NCI-H510A (cell line): ENCODE data around the gene EDNRA.

Source experiments
- DNase-seq: peaks from one replicate; lab custom pipeline; 2025; lab: John Stamatoyannopoulos, UW

Gene EDNRA

GRCh38 chr4:147498031-147498660 lies 17.2 kb downstream of the EDNRA start:
- DNase-seq: no peak

GRCh38 chr4:147508346-147508745 lies 27.4 kb downstream of the EDNRA start:
- DNase-seq: no peak

GRCh38 chr4:147509386-147509785 lies 28.5 kb downstream of the EDNRA start:
- no peak for DNase-seq

GRCh38 chr4:147510962-147511668 lies 30.2 kb downstream of the EDNRA start:
- DNase-seq: no peak

GRCh38 chr4:147513091-147513490 lies 32.2 kb downstream of the EDNRA start:
- no peak for DNase-seq

GRCh38 chr4:147513952-147514351 lies 33.1 kb downstream of the EDNRA start:
- no peak for DNase-seq

GRCh38 chr4:147515220-147515936 lies 34.5 kb downstream of the EDNRA start:
- no peak for DNase-seq

GRCh38 chr4:147516133-147516532 lies 35.2 kb downstream of the EDNRA start:
- DNase-seq: no peak

GRCh38 chr4:147518086-147518485 lies 37.2 kb downstream of the EDNRA start:
- DNase-seq: no peak

- no peak for DNase-seq
Observed at GRCh38 chr4:147518846-147519767, 38.2 kb downstream of the EDNRA start.

GRCh38 chr4:147524601-147525000 lies 43.7 kb downstream of the EDNRA start:
- no peak for DNase-seq

GRCh38 chr4:147525494-147526271 lies 44.8 kb downstream of the EDNRA start:
- DNase-seq: no peak

- no peak for DNase-seq
Observed at GRCh38 chr4:147526272-147526654, 45.4 kb downstream of the EDNRA start.

GRCh38 chr4:147528054-147528453 lies 47.2 kb downstream of the EDNRA start:
- DNase-seq: no peak

GRCh38 chr4:147530134-147530533 lies 49.2 kb downstream of the EDNRA start:
- no peak for DNase-seq

GRCh38 chr4:147530723-147531122 lies 49.8 kb downstream of the EDNRA start:
- DNase-seq: no peak

GRCh38 chr4:147532896-147533295 lies 52.0 kb downstream of the EDNRA start:
- DNase-seq: no peak

- no peak for DNase-seq
Observed at GRCh38 chr4:147533331-147533730, 52.4 kb downstream of the EDNRA start.

- no peak for DNase-seq
Observed at GRCh38 chr4:147535124-147535523, 54.2 kb downstream of the EDNRA start.

- no peak for DNase-seq
Observed at GRCh38 chr4:147538711-147539110, 57.8 kb downstream of the EDNRA start.

- no peak for DNase-seq
Observed at GRCh38 chr4:147539959-147540358, 59.1 kb downstream of the EDNRA start.
